ENCODE results near the gene SNCG.
"Not testable (repeated sequence)": the region's sequence is repeated elsewhere in the genome, so short reads cannot be mapped to it uniquely, and the experiment has no call there.

The SNCG gene

DNA sequence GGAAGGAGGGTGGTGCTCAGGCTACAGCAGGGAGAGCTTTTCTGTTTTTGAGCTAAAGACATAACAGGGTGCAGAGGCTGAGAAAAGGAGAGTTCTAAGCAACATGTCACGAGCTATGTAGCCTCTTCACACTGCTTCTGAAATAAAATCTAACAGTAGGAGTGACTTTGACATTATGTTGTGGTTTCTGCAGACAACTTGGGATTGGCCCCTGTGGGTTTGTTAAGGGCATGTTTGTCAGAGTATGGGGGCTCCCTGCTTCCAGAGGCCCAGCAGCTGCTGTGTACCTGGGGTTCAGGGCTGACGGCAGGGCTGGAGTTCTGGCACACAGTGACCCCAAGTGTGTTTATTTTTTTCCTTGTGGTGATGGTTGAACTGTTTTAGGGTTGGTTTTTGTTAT, 25.7 kb upstream of the SNCG start:
- no peak for DNase-seq (ENCODE audit: low read depth)
- TF ChIP-seq, protein P1, sequence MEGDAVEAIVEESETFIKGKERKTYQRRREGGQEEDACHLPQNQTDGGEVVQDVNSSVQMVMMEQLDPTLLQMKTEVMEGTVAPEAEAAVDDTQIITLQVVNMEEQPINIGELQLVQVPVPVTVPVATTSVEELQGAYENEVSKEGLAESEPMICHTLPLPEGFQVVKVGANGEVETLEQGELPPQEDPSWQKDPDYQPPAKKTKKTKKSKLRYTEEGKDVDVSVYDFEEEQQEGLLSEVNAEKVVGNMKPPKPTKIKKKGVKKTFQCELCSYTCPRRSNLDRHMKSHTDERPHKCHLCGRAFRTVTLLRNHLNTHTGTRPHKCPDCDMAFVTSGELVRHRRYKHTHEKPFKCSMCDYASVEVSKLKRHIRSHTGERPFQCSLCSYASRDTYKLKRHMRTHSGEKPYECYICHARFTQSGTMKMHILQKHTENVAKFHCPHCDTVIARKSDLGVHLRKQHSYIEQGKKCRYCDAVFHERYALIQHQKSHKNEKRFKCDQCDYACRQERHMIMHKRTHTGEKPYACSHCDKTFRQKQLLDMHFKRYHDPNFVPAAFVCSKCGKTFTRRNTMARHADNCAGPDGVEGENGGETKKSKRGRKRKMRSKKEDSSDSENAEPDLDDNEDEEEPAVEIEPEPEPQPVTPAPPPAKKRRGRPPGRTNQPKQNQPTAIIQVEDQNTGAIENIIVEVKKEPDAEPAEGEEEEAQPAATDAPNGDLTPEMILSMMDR (IDR thresholded peaks at IDR 0.05; ENCODE audit: control insufficient read depth, extremely low read depth, insufficient read depth): no peak
- H3K4me3 ChIP-seq (ENCODE audit: low read depth, low read length): no peak overlapping the region

- H3K4me3 ChIP-seq (ENCODE audit: low read depth, low read length); DNase-seq (ENCODE audit: low read depth): not testable (repeated sequence)
Observed at GRCh38 chr10:86934162-86934711, 24.2 kb upstream of the SNCG start.

DNA sequence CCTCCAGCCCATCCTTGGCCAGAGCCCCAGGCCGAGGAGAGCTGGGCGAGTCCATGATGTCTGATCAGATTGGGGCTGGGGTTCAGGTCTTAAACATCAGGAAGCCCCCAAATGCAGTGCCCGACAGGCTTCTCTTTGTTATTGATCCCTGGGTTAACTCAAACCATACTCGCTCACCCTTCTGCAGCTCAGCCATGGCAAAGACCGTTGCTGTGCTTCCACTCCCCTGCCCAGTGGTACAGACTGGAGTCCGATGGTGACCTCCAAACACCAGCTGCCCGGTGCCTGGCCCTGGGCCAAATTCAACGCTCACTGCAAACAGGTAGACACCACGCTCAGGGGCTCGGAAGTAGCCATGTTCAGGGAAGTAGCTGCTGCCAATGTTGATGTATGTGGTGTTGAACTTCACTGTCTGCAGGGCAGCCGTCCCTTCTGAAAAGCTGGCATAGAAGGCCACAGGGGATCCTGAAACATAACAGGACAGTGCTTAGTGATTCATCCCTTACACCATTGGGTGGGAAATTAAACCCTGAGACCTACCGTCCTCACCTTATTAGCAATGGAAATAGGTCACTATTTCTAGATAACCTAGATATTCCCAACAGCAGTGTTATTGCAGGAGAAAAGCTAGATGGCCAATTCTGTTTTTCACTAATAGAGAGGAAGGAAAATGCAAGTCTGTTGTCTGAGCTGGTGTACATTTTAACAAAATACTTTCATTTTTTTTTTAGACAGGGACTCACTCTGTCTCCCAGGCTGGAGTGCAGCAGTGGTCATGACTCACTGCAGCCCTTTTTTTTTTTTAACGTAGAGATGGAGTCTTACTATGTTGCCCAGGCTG, 21.5 kb upstream of the SNCG start:
- DNase-seq (ENCODE audit: low read depth): no peak
- no peak overlapping the region for H3K4me3 ChIP-seq (ENCODE audit: low read depth, low read length)
- TF ChIP-seq, protein P1 (IDR thresholded peaks at IDR 0.05; ENCODE audit: control insufficient read depth, extremely low read depth, insufficient read depth): no peak

DNA sequence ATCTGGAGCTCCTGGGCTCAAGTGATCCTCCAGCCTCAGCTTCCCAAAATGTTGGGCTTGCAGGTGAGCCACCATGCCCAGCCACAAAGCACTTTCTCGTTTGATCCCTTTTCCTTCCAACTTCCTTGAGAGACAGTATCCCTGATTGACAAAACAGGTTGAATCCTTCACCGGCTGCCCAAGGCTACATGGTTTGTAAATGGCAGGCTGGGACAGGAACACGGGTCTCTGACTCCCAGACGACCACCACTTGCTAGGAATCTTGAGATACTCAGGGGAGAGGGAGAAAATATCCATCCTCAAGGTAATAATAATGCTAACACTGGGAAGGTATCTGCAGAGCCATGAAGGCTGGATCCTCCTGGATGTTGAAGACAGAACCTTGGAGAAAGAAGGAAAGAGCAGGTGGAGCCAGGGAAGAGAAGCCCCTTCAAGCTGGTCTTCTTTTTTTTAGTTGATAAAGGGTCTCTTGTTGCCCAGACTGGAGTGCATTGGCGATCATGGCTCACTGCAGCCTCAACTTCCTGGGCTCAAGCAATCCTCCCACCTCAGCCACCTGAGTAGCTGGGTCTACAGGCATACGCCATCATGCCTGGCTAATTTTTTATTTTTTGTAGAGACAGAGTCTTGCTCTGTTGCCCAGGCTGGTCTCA, 20.8 kb upstream of the SNCG start:
- no peak for DNase-seq (ENCODE audit: low read depth)
- TF ChIP-seq, protein P1 (IDR thresholded peaks at IDR 0.05; ENCODE audit: control insufficient read depth, extremely low read depth, insufficient read depth): no peak

GRCh38 chr10:86938260-86938659, 20.1 kb upstream of the SNCG start:
- TF ChIP-seq, protein P1 (IDR thresholded peaks at IDR 0.05; ENCODE audit: control insufficient read depth, extremely low read depth, insufficient read depth): no peak
- no peak for DNase-seq (ENCODE audit: low read depth)
- no peak overlapping the region for H3K4me3 ChIP-seq (ENCODE audit: low read depth, low read length)

More for the DNA sequence above, 20.8 kb upstream of the SNCG start:
- no peak overlapping the region for H3K4me3 ChIP-seq (ENCODE audit: low read depth, low read length)

DNA sequence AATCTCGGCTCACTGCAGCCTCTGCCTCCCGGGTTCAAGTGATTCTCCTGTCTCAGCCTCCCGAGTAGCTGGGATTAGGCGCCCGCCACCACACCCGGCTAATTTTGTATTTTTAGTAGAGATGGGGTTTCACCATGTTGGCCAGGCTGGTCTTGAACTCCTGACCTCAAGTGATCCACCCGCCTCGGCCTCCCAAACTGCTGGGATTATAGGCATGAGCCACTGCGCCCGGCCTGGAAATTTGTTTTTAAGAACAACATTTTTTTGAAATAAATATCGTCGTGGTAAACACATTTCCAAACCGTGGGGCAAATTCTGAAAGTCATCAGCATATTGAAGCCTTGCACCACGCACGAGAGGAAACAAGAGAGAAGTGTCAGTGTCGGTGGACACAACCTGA, 18.3 kb upstream of the SNCG start:
- not testable (repeated sequence) for H3K4me3 ChIP-seq (ENCODE audit: low read depth, low read length); DNase-seq (ENCODE audit: low read depth)

- TF ChIP-seq, protein P1 (IDR thresholded peaks at IDR 0.05; ENCODE audit: control insufficient read depth, extremely low read depth, insufficient read depth): no peak
- DNase-seq (ENCODE audit: low read depth): no peak
Observed at GRCh38 chr10:86940677-86941076, 17.7 kb upstream of the SNCG start.

More at GRCh38 chr10:86940677-86941076, 17.7 kb upstream of the SNCG start:
- H3K4me3 ChIP-seq (ENCODE audit: low read depth, low read length): no peak overlapping the region
